ENCODE data around the gene FLACC1. TPM values are rescaled to one million over a fixed set of nuclear protein-coding genes. Genes with fewer than 3 reads are reported as not detected.

Gene FLACC1
- total RNA-seq (5.0 and 5.1 TPM in 2 replicates), polyA plus RNA-seq (1.4 and 1.5 TPM in 2 replicates), polyA minus RNA-seq (2.6 and 3.0 TPM in 2 replicates)
- 9.0 TPM for total RNA-seq (2013)

GRCh38 chr2:201357221-201357620 lies at the start of gene FLACC1:
Gene FLACC1, minus strand, starts transcription at chr2:201357345. Its CDS starts 5,941 bp downstream, at chr2:201351404.
- peak; percentile 46 for DNase-seq
- no peak for ATAC-seq (ENCODE audit: low read depth)
- no peaks in the 10 kb centered on the region for H3K27me3 ChIP-seq (replicated peaks in 1 of 4; ENCODE audit: control extremely low read depth in 1 of 4, control insufficient read depth in 3 of 4, insufficient read depth in 4 of 4, low read length in 3 of 4)
- POLR2A ChIA-PET = no interaction called here
- Mint-ChIP-seq H3K4me1 (peaks cover 5% of the 10 kb centered on the region), H3K27ac (no peak within 1 kb of the TSS), H3K4me3 (no peak within 1 kb of the TSS), H3K27me3 (no peaks in the 10 kb centered on the region), H3K9me3 (ENCODE audit: insufficient read depth) (no peaks in the 10 kb centered on the region)
- TF ChIP-seq EZH2 (IDR thresholded peaks at IDR 0.05; ENCODE audit: borderline replicate concordance, insufficient read depth, low read depth, low read length, poor library complexity, severe bottlenecking) = no peak
- no peak for TF ChIP-seq CTCF (IDR thresholded peaks at IDR 0.05)
- no peak within 1 kb of the TSS for H3K4me3 ChIP-seq (ENCODE audit: control extremely low read depth in 1 of 5, extremely low read depth in 1 of 5, insufficient read depth in 1 of 5, low read depth in 2 of 5, low read length in 4 of 5)
- no peak within 1 kb of the TSS for H3K9ac ChIP-seq (ENCODE audit: low read length)
- H3K27ac ChIP-seq (ENCODE audit: low read length in 2 of 2) = peak within 1 kb of the TSS in 1 of 2 donors; percentile 11
- H3K4me1 ChIP-seq (ENCODE audit: control insufficient read depth in 2 of 2, insufficient read depth in 2 of 2, low read length in 2 of 2) = no peaks in the 10 kb centered on the region
- CTCF ChIA-PET = interaction anchor here (9.1 kb wide), 1 partner anchor 122 kb away, joined by 172 read pairs; no protein-coding TSS in a partner anchor
- no peaks in the 10 kb centered on the region for H3K79me2 ChIP-seq (ENCODE audit: control insufficient read depth, insufficient read depth, low read length)
- H2AFZ ChIP-seq (ENCODE audit: insufficient read depth, low read depth, low read length, poor library complexity, severe bottlenecking) = no peak within 1 kb of the TSS
- H3K36me3 ChIP-seq (replicated peaks in 1 of 2; ENCODE audit: control extremely low read depth in 1 of 2, control insufficient read depth in 1 of 2, extremely low read depth in 1 of 2, insufficient read depth in 2 of 2, low read length in 1 of 2) = peaks cover 0 to 4% of the 10 kb centered on the region in 2 experiments
- no CpG with 5 or more reads among the region's 1 CpG for WGBS (ENCODE audit: insufficient coverage)
- intact Hi-C loops (cut with micrococcal nuclease) = no loop called here
- H4K20me1 ChIP-seq (ENCODE audit: control insufficient read depth, insufficient read depth, low read length, poor library complexity, severe bottlenecking) = no peaks in the 10 kb centered on the region
- peaks cover 0 to 2% (median 0%) of the 10 kb centered on the region in 3 donors for H3K9me3 ChIP-seq (ENCODE audit: control extremely low read depth in 1 of 3, control insufficient read depth in 2 of 3, insufficient read depth in 1 of 3, low read length in 2 of 3)
- H3K4me2 ChIP-seq (replicated peaks; ENCODE audit: low read depth, low read length, poor library complexity, severe bottlenecking) = no peak within 1 kb of the TSS

GRCh38 chr2:201406077-201406662 lies 49.0 kb upstream of the FLACC1 start:
- POLR2A ChIA-PET = no interaction called here
- no peak overlapping the region for H2AFZ ChIP-seq (ENCODE audit: insufficient read depth, low read depth, low read length, poor library complexity, severe bottlenecking)
- H4K20me1 ChIP-seq (ENCODE audit: control insufficient read depth, insufficient read depth, low read length, poor library complexity, severe bottlenecking) = peaks cover 5% of the 10 kb centered on the region
- H3K4me1 Mint-ChIP-seq = peaks cover 15% of the 10 kb centered on the region
- no peak for DNase-seq
- H3K9ac ChIP-seq (ENCODE audit: low read length) = no peak overlapping the region
- H3K9me3 ChIP-seq (ENCODE audit: control extremely low read depth in 1 of 3, control insufficient read depth in 2 of 3, insufficient read depth in 1 of 3, low read length in 2 of 3) = peaks cover 0 to 5% (median 0%) of the 10 kb centered on the region in 3 donors
- peaks cover 9 to 18% of the 10 kb centered on the region in 2 experiments for H3K36me3 ChIP-seq (replicated peaks in 1 of 2; ENCODE audit: control extremely low read depth in 1 of 2, control insufficient read depth in 1 of 2, extremely low read depth in 1 of 2, insufficient read depth in 2 of 2, low read length in 1 of 2)
- H3K27ac ChIP-seq (ENCODE audit: low read length in 2 of 2) = no peak overlapping the region
- H3K79me2 ChIP-seq (ENCODE audit: control insufficient read depth, insufficient read depth, low read length) = peaks cover 93% of the 10 kb centered on the region
- peaks cover 8 to 11% of the 10 kb centered on the region in 2 donors for H3K4me1 ChIP-seq (ENCODE audit: control insufficient read depth in 2 of 2, insufficient read depth in 2 of 2, low read length in 2 of 2)
- H3K27me3 Mint-ChIP-seq = no peaks in the 10 kb centered on the region
- H3K4me3 Mint-ChIP-seq = no peak overlapping the region
- no peaks in the 10 kb centered on the region for H3K9me3 Mint-ChIP-seq (ENCODE audit: insufficient read depth)
- CTCF ChIA-PET = no interaction called here
- WGBS (ENCODE audit: insufficient coverage) = no CpG with 5 or more reads among the region's 3 CpGs
- H3K4me3 ChIP-seq (ENCODE audit: control extremely low read depth in 1 of 5, extremely low read depth in 1 of 5, insufficient read depth in 1 of 5, low read depth in 2 of 5, low read length in 4 of 5) = no peak overlapping the region
- no peak for ATAC-seq (ENCODE audit: low read depth)
- no peaks in the 10 kb centered on the region for H3K27me3 ChIP-seq (replicated peaks in 1 of 4; ENCODE audit: control extremely low read depth in 1 of 4, control insufficient read depth in 3 of 4, insufficient read depth in 4 of 4, low read length in 3 of 4)
- TF ChIP-seq CTCF (IDR thresholded peaks at IDR 0.05) (no peak), EZH2 (IDR thresholded peaks at IDR 0.05; ENCODE audit: borderline replicate concordance, insufficient read depth, low read depth, low read length, poor library complexity, severe bottlenecking) (no peak)
- intact Hi-C loops (cut with micrococcal nuclease) = no loop called here
- no peak overlapping the region for H3K4me2 ChIP-seq (replicated peaks; ENCODE audit: low read depth, low read length, poor library complexity, severe bottlenecking)
- H3K27ac Mint-ChIP-seq = no peak overlapping the region

Data from B cell (primary cell).